NOMO-1 treated with dmso at 0.1 percent for 144 hours (cell line): ENCODE data around the gene AZU1.
"Not testable (repeated sequence)": the region's sequence is repeated elsewhere in the genome, so short reads cannot be mapped to it uniquely, and the experiment has no call there.

Experiments
- DNase-seq: peaks from one replicate; lab custom pipeline; 2025; ENCODE audit not compliant: unreplicated experiment; lab: John Stamatoyannopoulos, UW

Gene AZU1

DNA sequence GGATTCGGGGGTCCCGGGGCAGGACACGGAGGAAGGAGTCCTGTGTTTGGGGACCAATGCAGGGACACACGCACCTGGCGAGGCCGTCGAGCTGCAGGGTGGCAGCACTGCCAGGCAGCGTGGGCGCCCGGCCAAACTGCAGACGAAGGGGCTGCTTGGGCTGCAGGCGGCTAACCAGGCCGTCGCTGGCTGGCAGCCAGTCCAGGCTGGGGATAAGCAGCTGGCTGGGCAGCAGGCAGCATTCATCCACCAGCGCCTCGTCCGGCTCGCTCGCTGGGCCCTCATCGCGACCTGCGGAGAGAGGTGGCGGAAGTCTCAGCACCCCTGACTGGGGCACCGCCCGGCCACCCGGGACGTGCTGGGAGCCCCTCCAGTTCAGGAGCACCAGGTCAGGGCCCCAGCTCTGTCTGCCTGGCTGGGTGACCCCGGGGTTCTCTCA is 43.3 kb downstream of the AZU1 start:
- DNase-seq: no peak

DNA sequence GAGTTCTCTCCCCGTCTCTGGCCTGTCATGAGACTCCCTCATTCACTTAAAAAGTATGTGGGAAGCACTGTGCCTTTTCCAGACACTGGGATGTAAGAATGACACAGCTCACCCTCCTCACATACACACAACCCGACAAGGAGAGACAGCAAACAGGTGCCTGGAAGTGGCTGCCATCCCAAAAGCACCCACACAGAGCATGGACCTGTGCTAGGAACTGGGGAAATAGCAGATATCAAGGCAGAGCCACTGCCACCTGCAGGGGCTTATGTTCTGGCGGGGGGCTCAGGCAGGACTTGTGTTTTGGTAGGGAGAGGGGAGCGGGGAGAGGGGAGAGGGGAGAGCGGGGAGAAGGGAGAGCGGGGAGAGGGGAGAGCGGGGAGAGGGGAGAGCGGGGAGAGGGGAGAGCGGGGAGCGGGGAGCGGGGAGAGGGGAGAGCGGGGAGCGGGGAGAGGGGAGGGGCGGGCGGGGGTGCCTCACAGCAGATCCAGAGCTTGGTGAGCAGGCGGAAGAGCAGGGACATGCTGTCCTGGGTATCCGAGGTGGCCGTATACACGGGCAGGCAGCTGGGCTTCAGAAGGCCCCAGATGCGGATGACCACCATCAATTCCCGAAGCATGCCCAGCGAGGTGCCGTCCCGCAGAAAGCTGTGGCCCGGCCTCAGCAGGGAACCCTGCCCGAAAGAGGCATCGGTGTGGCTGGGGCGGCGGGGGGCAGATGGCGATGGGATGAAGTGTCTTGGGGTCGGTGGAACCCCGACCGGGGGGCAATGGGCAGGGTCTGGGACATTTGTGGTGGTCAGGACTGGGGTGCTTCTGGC is 44.0 kb downstream of the AZU1 start:
- no peak for DNase-seq

- peak; percentile 70 for DNase-seq
These were observed 44.8 kb downstream of the AZU1 start for GRCh38 chr19:872266-872951.

DNA sequence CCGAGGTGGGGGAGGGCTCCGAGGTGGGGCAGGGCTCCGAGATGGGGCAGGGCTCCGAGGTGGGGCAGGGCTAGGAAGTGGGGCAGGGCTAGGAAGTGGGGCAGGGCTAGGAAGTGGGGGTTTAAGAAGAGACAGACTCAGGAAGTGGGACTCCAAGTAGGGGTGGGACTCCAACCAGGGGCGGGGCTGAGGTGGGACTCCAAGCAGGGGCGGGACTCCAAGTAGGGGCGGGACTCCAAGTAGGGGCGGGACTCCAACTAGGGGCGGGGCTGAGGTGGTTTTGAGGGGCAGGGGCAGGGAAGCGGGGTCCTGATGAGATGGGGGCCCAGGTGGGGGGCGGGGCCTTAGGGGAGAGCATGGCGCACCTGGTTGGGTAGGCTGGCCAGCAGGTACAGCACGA is 45.4 kb downstream of the AZU1 start:
- no peak for DNase-seq

- DNase-seq: no peak
These were observed 46.0 kb downstream of the AZU1 start for GRCh38 chr19:873561-874041.

DNA sequence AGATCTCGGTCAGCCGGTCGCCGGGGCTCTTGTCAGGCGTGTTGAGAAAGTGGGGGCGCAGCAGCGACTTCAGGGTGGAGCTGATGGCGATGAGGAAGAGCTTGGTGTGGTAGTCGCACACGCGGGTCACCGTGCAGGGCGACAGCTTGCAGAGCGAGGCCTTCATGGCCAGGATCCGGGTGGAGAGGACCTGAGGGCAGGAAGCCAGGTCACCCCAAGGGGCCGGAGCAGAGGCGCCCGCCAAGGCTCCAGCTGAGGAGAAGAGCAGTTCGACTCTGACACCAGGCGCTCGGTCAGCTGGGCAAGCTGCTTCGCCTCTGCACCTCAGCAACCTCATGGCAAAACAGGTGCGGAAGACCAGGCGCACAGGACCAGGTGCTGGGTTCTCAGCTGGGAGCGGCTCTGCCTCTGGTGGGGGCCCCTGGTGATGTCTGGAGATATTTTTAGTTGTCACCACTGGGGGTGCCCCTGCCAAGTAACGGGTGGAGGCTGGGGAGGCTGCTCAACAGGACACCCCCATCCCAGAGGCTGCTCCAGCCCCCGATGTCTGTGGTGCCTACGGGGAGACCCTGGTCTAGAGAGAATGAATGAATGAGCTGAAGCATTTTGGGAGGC is 47.7 kb downstream of the AZU1 start:
- no peak for DNase-seq

GRCh38 chr19:876089-876488 is 48.5 kb downstream of the AZU1 start:
- no peak for DNase-seq

DNA sequence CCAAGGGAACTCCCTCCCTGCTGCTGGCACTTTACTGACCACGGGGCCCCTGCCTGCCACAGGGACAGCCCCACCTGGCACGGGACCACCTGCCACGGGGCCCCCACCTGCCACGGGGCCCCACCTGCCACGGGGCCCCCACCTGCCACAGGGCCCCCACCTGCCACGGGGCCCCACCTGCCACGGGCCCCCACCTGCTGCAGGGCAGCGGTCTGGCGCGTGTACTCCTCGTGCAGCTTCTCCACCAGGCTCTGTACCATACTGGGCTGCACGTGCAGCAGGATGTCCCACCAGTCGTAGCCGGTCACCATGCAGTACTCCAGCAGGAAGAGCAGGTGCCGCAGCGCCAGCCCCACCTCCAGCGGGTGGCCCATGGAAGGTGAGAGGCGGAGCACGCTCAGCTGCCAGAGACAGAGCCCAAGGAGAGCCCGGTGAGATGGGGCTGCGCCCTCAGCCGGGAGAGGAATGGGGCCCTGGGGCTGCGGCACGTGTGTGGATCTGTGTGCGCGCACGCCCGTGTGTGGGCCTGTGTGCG is 49.2 kb downstream of the AZU1 start:
- no peak for DNase-seq

- not testable (repeated sequence) for DNase-seq
These were observed 50.5 kb downstream of the AZU1 start for GRCh38 chr19:877992-878660.

- DNase-seq: not testable (repeated sequence)
These were observed 51.3 kb downstream of the AZU1 start for GRCh38 chr19:878751-879561.

GRCh38 chr19:879711-880438 is 52.2 kb downstream of the AZU1 start:
- DNase-seq: no peak
